Transverse colon (tissue), 4 donors: ENCODE measurements around the gene ENDOG. TPM values are rescaled to one million over a fixed set of nuclear protein-coding genes. Genes with fewer than 3 reads are reported as not detected.
A peak's percentile ranks its signal among the peaks of the same experiment; 100 is the strongest.
"Not testable (repeated sequence)": the region's sequence is repeated elsewhere in the genome, so short reads cannot be mapped to it uniquely, and the experiment has no call there.

Source experiments
- DNase-seq: peaks from one replicate; pipeline ENCODE4 v3.0.0-alpha.2; 2019
- H3K27ac ChIP-seq, 4 donors: fragments of 200-600 bp; sonication (generic); 2 replicates each; pipeline ENCODE4 v1.5.1; 2016 to 2018; ENCODE audit warnings: inconsistent platforms in 4 of 4
- H3K27me3 ChIP-seq: fragments of 200-600 bp; sonication (generic); 2 replicates; pipeline ENCODE4 v1.5.1; 2017; ENCODE audit warnings: inconsistent platforms
- H3K36me3 ChIP-seq, 4 donors: fragments of 200-600 bp; sonication (generic); 2 replicates each; pipeline ENCODE4 v1.5.1; 2017 to 2019; ENCODE audit warnings: inconsistent platforms in 4 of 4
- H3K4me1 ChIP-seq, 4 donors: fragments of 200-600 bp; sonication (generic); 2 replicates each; pipeline ENCODE4 v1.5.1; 2017 to 2020; ENCODE audit warnings: inconsistent platforms in 4 of 4
- H3K4me3 ChIP-seq, 4 donors: fragments of 200-600 bp; sonication (generic); 1 replicate in 1 of 4; 2 replicates in 3 of 4; pipeline versions ENCODE4 v1.5.1 to v1.6.1; 2017 to 2019; ENCODE audit warnings: inconsistent platforms in 4 of 4
- H3K9me3 ChIP-seq, 2 donors: fragments of 200-600 bp; sonication (generic); 2 replicates each; pipeline ENCODE4 v1.5.1; 2017 to 2019; ENCODE audit warnings: inconsistent platforms in 2 of 2
- CTCF ChIP-seq, 5 experiments: fragments of 200-600 bp in 3 of 5; fragments of 450-650 bp in 2 of 5; sonication (generic) in 3 of 5; IDR thresholded peaks; 1 replicate in 2 of 5; 2 replicates in 3 of 5; pipeline ENCODE4 v1.5.1; 2016 to 2017; ENCODE audit warnings: antibody characterized with exemption in 5 of 5, inconsistent platforms in 3 of 5, mild to moderate bottlenecking in 2 of 5, moderate library complexity in 1 of 5
- EP300 ChIP-seq: sonication (generic); formaldehyde crosslinking; IDR thresholded peaks from one replicate; pipeline ENCODE4 v1.6.1; 2017; ENCODE audit warnings: antibody characterized with exemption, low read depth
- POLR2A ChIP-seq: fragments of 450-650 bp; IDR thresholded peaks from one replicate; pipeline ENCODE4 v1.6.1; 2016; ENCODE audit warnings: antibody characterized with exemption, mild to moderate bottlenecking, moderate library complexity
- POLR2AphosphoS5 ChIP-seq, 3 donors: sonication (generic); formaldehyde crosslinking; IDR thresholded peaks; one replicate each; pipeline ENCODE4 v1.6.1; 2016; ENCODE audit warnings: antibody characterized with exemption in 3 of 3
- WGBS, 2 donors: methylation state at CpG; one replicate each; pipeline ENCODE4 v1.1.5; 2018; ENCODE audit warnings: low coverage in 1 of 2; 5-methylcytosine and 5-hydroxymethylcytosine counted together
- in situ Hi-C, 4 donors: fragments of 200-750 bp; cut with MboI; loops; one replicate each; pipeline versions ENCODE4 v1.15.0 to v1.15.1; 2017; ENCODE audit warnings: low sequenced_read_pairs in 3 of 4, low pct_ligation_motif_present in 1 of 4, low pct_unique_long_range_greater_than_20kb in 1 of 4
- intact Hi-C: fragments of 100-400 bp; cut with DNase I; formaldehyde crosslinking; loops from one replicate; pipeline ENCODE4 v1.15.1; 2023; ENCODE audit warnings: low total_unique reads
- total RNA-seq, 4 donors: library from RNA; depleted of rRNA; stranded (reverse); fragments of >200 nt; gene quantifications; one replicate each; pipeline ENCODE4 v1.1.0, GENCODE V29; 2016

The ENDOG gene
- total RNA-seq, 4 donors from 2014 or later = 29.7 to 83.0 (median 52.8) TPM

- DNase-seq = no peak
- Histone ChIP-seq H3K4me1 (no peaks in the 10 kb centered on the region), H3K27ac (no peak overlapping the region), H3K36me3 (no peaks in the 10 kb centered on the region), H3K4me3 (no peak overlapping the region), H3K27me3 (no peaks in the 10 kb centered on the region), H3K9me3 (no peaks in the 10 kb centered on the region)
- intact Hi-C loops = no loop called here
- in situ Hi-C loops = no loop called here
- 100% methylated on average over 1 of the region's 1 CpG; no CpG with 5 or more reads in 1 of the 2 donors for WGBS, 2 donors
- TF ChIP-seq POLR2AphosphoS5 (IDR thresholded peaks at IDR 0.05) (no peak), POLR2A (no peak), EP300 (no peak), CTCF (IDR thresholded peaks at IDR 0.05) (no peak)
Observed at GRCh38 chr9:128847803-128848202, 29.5 kb downstream of the ENDOG start.

GRCh38 chr9:128851024-128851423 is 32.7 kb downstream of the ENDOG start:
- H3K9me3 ChIP-seq, H3K4me1 ChIP-seq, H3K36me3 ChIP-seq, intact Hi-C loops, DNase-seq, H3K27ac ChIP-seq, H3K27me3 ChIP-seq, in situ Hi-C loops, H3K4me3 ChIP-seq: not testable (repeated sequence)
- 93 to 95% methylated on average over 8 to 10 of the region's 10 CpGs for WGBS, 2 donors

- DNase-seq, H3K36me3 ChIP-seq, H3K27me3 ChIP-seq, H3K9me3 ChIP-seq, H3K4me3 ChIP-seq, H3K4me1 ChIP-seq, intact Hi-C loops, in situ Hi-C loops, H3K27ac ChIP-seq: not testable (repeated sequence)
- peak; percentile 42 to 66 (median 52) for TF ChIP-seq CTCF (IDR thresholded peaks at IDR 0.05)
- 58 to 67% methylated on average over 6 to 10 of the region's 10 CpGs for WGBS, 2 donors
Observed at GRCh38 chr9:128851779-128852600, 33.7 kb downstream of the ENDOG start.

GRCh38 chr9:128852646-128853045 is 34.3 kb downstream of the ENDOG start:
- H3K27ac ChIP-seq, intact Hi-C loops, in situ Hi-C loops, H3K4me3 ChIP-seq, H3K36me3 ChIP-seq, H3K4me1 ChIP-seq, H3K27me3 ChIP-seq, H3K9me3 ChIP-seq, DNase-seq: not testable (repeated sequence)
- WGBS, 2 donors = 86 to 88% methylated on average over 2 of the region's 2 CpGs

- H3K27ac ChIP-seq, H3K4me1 ChIP-seq, intact Hi-C loops, in situ Hi-C loops, H3K9me3 ChIP-seq, H3K27me3 ChIP-seq, H3K4me3 ChIP-seq, H3K36me3 ChIP-seq, DNase-seq: not testable (repeated sequence)
- WGBS, 2 donors = 94 to 100% methylated on average over 1 to 6 of the region's 6 CpGs
Observed at GRCh38 chr9:128854454-128854853, 36.2 kb downstream of the ENDOG start.

GRCh38 chr9:128858476-128858875 is 40.2 kb downstream of the ENDOG start:
- H3K9me3 ChIP-seq, H3K4me1 ChIP-seq, in situ Hi-C loops, DNase-seq, H3K36me3 ChIP-seq, intact Hi-C loops, H3K27ac ChIP-seq, H3K27me3 ChIP-seq, H3K4me3 ChIP-seq: not testable (repeated sequence)
- 80 to 96% methylated on average over 3 to 7 of the region's 7 CpGs for WGBS, 2 donors
